ENCODE data around the gene MAD1L1. TPM values are rescaled to one million over a fixed set of nuclear protein-coding genes. Genes with fewer than 3 reads are reported as not detected.

Gene MAD1L1
- total and polyA plus RNA-seq, 4 donors = 43.0 to 54.9 (median 49.9) TPM

- no peak for TF ChIP-seq CTCF (IDR thresholded peaks at IDR 0.05; ENCODE audit: control extremely low read depth, extremely low read depth)
- Histone ChIP-seq H3K27ac (ENCODE audit: low read depth in 1 of 2, low read length in 1 of 2) (no peak overlapping the region), H3K9me3 (ENCODE audit: control insufficient read depth in 4 of 4, insufficient read depth in 3 of 4, low read length in 3 of 4) (no peaks in the 10 kb centered on the region), H3K9ac (ENCODE audit: insufficient read depth in 1 of 2, low read length in 2 of 2) (no peak overlapping the region), H3K36me3 (ENCODE audit: control insufficient read depth in 4 of 4, insufficient read depth in 4 of 4, low read length in 4 of 4) (peaks cover 0 to 42% (median 11%) of the 10 kb centered on the region in 4 donors), H3K4me3 (no peak overlapping the region), H3K4me1 (ENCODE audit: control insufficient read depth in 5 of 5, insufficient read depth in 5 of 5, low read length in 5 of 5) (peaks cover 0 to 14% (median 3%) of the 10 kb centered on the region in 5 donors), H3K27me3 (ENCODE audit: control insufficient read depth in 3 of 3, insufficient read depth in 3 of 3, low read length in 2 of 3) (no peaks in the 10 kb centered on the region)
- WGBS, 2 donors = 93 to 94% methylated on average over 14 to 17 of the region's 17 CpGs
- no peak for DNase-seq
- ATAC-seq (ENCODE audit: insufficient read depth, low FRiP score) = no peak
Measured at GRCh38 chr7:2141021-2141410, 91.7 kb downstream of the MAD1L1 start.

GRCh38 chr7:2140216-2141020, 92.3 kb downstream of the MAD1L1 start:
- H3K9me3 ChIP-seq (ENCODE audit: control insufficient read depth in 4 of 4, insufficient read depth in 3 of 4, low read length in 3 of 4) = peaks cover 0 to 2% (median 0%) of the 10 kb centered on the region in 4 donors
- no peak overlapping the region for H3K27ac ChIP-seq (ENCODE audit: low read depth in 1 of 2, low read length in 1 of 2)
- no peak for TF ChIP-seq CTCF (IDR thresholded peaks at IDR 0.05; ENCODE audit: control extremely low read depth, extremely low read depth)
- H3K9ac ChIP-seq (ENCODE audit: insufficient read depth in 1 of 2, low read length in 2 of 2) = no peak overlapping the region
- 94 to 96% methylated on average over 21 of the region's 21 CpGs for WGBS, 2 donors
- peaks cover 0 to 36% (median 9%) of the 10 kb centered on the region in 4 donors for H3K36me3 ChIP-seq (ENCODE audit: control insufficient read depth in 4 of 4, insufficient read depth in 4 of 4, low read length in 4 of 4)
- H3K4me1 ChIP-seq (ENCODE audit: control insufficient read depth in 5 of 5, insufficient read depth in 5 of 5, low read length in 5 of 5) = peaks cover 0 to 14% (median 3%) of the 10 kb centered on the region in 5 donors
- no peaks in the 10 kb centered on the region for H3K27me3 ChIP-seq (ENCODE audit: control insufficient read depth in 3 of 3, insufficient read depth in 3 of 3, low read length in 2 of 3)
- ATAC-seq (ENCODE audit: insufficient read depth, low FRiP score) (no peak), DNase-seq (peak; percentile 40 to 54 (median 46))
- no peak overlapping the region for H3K4me3 ChIP-seq

GRCh38 chr7:2139004-2139699, 93.6 kb downstream of the MAD1L1 start:
- Histone ChIP-seq H3K4me1 (ENCODE audit: control insufficient read depth in 5 of 5, insufficient read depth in 5 of 5, low read length in 5 of 5) (peaks cover 0 to 14% (median 3%) of the 10 kb centered on the region in 5 donors), H3K27ac (ENCODE audit: low read depth in 1 of 2, low read length in 1 of 2) (no peak overlapping the region), H3K27me3 (ENCODE audit: control insufficient read depth in 3 of 3, insufficient read depth in 3 of 3, low read length in 2 of 3) (no peaks in the 10 kb centered on the region), H3K4me3 (no peak overlapping the region), H3K36me3 (ENCODE audit: control insufficient read depth in 4 of 4, insufficient read depth in 4 of 4, low read length in 4 of 4) (peaks cover 0 to 26% (median 5%) of the 10 kb centered on the region in 4 donors), H3K9ac (ENCODE audit: insufficient read depth in 1 of 2, low read length in 2 of 2) (no peak overlapping the region), H3K9me3 (ENCODE audit: control insufficient read depth in 4 of 4, insufficient read depth in 3 of 4, low read length in 3 of 4) (peaks cover 0 to 2% (median 0%) of the 10 kb centered on the region in 4 donors)
- DNase-seq = peak in 2 of 3 donors; percentile 36 to 55
- no peak for TF ChIP-seq CTCF (IDR thresholded peaks at IDR 0.05; ENCODE audit: control extremely low read depth, extremely low read depth)
- 86 to 90% methylated on average over 20 of the region's 20 CpGs for WGBS, 2 donors
- ATAC-seq (ENCODE audit: insufficient read depth, low FRiP score) = no peak
